ENCODE data around the gene TTC21A.

TTC21A gene

GRCh38 chr3:39099242-39099641 is 8.2 kb upstream of the TTC21A start:
- DNase-seq (ENCODE audit: low read depth in 2 of 3, low spot score in 2 of 3), result no peak

- DNase-seq (ENCODE audit: low read depth in 2 of 3, low spot score in 2 of 3), result no peak
These were observed 7.6 kb upstream of the TTC21A start for GRCh38 chr3:39099738-39100499.

DNA sequence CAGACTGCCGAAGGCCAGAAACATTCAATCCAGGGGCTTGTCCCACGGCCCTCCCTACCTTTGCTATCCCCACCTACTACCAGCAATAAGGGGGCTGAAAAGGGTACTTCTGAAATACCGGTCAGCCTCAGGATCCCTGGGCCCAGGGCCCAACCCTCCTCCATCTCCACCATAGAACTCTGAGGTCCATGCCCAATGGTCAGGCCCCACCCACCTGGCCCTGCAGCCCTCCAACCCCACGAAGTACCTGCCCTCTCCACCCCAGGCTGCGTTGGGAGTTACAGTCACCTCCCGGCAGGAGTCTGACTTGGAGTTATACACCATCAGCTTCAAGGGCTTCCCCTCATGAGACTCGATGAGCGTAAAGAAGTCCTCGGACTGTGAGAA is 7.0 kb upstream of the TTC21A start:
- no peak for DNase-seq (ENCODE audit: low read depth in 2 of 3, low spot score in 2 of 3)

DNA sequence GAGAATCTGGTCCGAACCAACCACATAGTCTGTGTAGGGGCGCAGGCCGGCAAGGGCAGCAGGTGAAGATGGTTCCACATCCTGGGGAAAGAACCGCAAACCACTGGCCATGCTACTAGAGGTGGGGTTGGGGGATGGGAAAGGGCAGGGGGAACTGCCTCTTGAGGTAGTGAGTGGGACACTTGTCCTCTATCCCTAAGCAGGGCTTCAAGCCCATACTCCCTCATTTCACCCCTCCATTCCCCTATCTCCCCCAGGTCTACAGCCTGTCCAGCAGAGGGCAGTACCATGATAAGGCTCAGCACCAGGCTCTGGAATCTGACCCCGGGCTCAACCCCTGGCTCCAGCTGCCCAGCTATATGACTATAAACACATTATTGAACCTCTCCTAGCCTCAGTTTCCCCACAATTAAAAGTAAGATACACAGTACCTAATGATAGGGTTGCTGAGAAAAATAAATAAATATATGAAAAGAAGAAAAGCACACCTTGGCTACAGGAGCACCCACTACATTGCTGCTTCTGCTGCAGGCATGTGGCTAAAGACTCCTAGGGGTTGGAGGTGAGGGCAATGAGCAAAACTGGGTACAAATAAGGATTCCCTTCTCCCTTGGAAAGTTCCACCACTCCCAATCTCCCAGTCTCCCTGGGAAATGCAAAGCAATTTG is 6.3 kb upstream of the TTC21A start:
- no peak for DNase-seq (ENCODE audit: low read depth in 2 of 3, low spot score in 2 of 3)

DNA sequence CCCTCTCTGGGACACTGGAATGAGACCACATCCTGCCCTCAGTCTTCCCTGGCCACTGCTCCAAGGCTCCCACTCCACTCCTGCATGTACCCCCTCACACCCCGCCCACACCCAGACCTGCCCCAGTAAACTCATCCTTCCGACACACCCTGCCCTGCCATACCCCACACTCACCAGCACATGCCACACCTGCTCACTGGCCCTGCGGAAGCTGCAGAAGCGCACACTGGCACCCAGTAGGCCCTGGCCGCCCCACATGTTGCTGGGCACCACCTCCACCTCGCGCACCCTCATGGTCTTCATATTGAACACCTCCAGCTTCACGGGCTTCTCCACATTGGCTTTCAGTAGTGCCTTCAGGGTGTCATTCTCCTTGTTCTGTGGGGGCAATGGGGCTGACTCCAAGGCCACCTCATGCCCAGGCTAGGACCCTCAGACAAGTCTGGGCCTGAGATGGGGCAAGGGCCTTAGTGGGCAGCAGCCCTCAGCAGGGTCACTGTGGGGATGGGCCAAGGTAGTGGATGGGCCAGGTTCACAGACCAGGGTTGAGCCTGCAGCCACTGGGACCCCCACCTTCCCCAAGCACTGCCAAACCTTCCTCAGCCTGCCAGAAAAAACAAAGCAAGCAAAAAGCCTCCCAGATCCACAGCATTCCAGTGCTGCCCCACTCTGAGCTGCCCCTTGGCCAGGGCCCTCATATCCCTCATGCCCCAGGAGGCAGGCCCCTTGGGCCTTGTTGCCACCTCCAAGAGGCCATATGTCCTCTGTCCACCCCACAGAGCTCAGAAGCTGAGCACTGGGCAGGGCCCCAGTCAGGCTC is 4.8 kb upstream of the TTC21A start:
- DNase-seq (ENCODE audit: low read depth in 2 of 3, low spot score in 2 of 3), result no peak

- DNase-seq (ENCODE audit: low read depth in 2 of 3, low spot score in 2 of 3), result no peak
These were observed 4.2 kb upstream of the TTC21A start for GRCh38 chr3:39103324-39103693.

DNA sequence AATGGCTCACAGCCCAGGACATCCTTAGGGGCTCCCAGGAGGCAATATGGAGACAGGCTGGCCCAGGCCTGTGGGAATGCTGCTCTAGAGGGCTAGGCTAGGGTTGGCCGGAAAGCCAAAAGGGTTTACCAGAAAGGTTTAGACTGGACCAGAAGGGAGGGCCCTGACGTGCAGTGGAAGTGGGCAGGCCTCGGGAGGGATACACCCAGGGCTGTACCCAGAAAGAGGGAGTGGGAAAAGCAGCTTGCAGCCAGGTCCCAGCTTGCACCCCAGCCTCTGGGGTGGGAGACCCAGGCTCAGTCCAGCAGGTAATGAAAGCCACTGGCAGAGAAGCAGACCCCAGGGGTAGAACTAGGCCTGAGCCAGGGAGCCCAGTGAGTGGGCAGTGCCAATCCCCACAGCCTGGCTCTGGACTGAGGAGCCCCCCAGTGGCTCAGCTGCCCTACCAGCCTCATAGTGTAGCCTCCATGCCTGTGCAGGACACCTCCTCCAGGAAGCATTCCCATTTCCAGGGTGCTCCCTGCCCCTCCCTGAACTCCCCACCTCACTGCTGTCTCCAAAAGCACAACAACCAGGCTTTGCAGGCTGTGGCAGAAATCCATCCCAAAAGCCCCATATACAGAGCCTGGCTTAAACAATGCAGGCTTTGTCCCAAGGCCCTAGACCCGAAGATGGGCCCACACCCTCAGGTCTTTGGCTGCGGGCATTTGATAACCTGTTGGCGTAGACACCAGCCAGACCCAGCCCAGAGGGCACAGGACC is 3.5 kb upstream of the TTC21A start:
- no peak for DNase-seq (ENCODE audit: low read depth in 2 of 3, low spot score in 2 of 3)

- no peak for DNase-seq (ENCODE audit: low read depth in 2 of 3, low spot score in 2 of 3)
These were observed 2.4 kb upstream of the TTC21A start for GRCh38 chr3:39104961-39105686.

- no peak for DNase-seq (ENCODE audit: low read depth in 2 of 3, low spot score in 2 of 3)
These were observed 1.8 kb upstream of the TTC21A start for GRCh38 chr3:39105687-39106063.

DNA sequence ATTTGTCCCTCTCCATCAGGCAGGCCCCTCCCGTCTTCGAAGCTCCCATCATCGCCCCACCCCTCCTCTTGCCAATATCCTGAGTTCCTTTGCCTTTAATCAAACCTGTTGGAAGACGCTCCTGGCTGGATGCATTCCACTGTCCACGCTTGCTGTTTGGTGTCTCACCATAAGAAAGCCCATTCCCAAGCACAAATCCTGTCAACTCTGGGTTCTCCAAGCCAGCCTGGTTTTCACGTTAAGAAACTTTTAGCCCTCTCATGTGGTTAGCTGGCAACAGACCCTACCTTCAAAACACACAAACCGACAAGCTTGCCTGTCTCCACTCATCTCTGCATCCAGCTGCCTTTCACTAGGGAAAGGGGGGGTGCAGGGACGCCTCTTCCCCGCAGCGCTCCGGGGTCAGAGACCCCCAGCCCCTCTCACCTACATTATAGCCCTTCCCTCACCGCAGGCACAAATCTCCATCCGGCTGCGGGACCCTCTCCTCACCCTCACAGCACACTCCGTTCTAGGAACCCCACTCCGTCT is 1.1 kb upstream of the TTC21A start:
- no peak for DNase-seq (ENCODE audit: low read depth in 2 of 3, low spot score in 2 of 3)

DNA sequence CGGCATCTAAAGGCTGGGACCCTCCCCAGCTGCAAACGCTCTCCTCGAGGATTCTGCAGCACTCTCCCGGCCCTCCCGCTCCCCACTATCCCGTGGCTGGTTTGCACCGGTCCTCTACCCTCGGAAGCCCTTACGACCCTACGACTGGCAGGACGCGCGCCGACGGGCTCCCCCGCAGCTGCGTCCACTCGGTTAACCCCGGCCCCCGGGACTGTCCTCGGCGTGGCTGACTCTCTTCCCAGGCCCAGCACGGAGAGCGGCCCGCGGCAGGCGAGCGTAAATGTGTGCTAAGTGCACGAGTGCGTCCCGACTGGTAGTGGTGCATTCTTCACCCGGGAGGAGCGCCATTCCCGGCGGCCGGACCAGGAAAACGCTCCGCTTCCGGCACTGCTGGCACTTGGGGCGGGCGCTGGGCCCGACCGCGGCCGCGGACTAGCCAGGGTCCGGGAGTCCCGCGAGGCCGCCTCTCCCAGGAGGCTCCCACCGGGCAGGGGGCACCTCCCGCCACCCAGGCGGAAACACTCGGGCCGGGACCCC is 561 bp upstream of the TTC21A start:
- no peak for DNase-seq (ENCODE audit: low read depth in 2 of 3, low spot score in 2 of 3)

- DNase-seq (ENCODE audit: low read depth in 2 of 3, low spot score in 2 of 3), result no peak
These were observed 775 bp downstream of the TTC21A start for GRCh38 chr3:39108200-39108710.

DNA sequence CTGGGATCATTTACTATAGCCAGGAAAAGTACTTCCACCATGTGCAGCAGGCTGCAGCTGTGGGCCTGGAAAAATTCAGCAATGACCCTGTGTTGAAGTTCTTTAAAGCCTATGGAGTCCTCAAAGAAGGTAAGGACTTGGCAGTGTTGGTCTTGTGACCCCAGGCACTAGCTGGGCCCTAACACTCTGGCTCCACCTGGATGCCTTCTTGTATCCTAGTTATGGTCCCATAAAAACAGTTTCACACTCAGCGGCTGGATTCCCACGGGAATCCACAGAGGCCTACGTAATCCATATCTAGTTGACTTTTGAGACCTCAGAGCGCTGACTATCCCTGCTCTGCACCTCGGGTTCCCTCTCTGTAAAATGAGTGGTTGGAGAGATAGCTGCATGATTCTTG is 1.6 kb downstream of the TTC21A start:
- no peak for DNase-seq (ENCODE audit: low read depth in 2 of 3, low spot score in 2 of 3)

DNA sequence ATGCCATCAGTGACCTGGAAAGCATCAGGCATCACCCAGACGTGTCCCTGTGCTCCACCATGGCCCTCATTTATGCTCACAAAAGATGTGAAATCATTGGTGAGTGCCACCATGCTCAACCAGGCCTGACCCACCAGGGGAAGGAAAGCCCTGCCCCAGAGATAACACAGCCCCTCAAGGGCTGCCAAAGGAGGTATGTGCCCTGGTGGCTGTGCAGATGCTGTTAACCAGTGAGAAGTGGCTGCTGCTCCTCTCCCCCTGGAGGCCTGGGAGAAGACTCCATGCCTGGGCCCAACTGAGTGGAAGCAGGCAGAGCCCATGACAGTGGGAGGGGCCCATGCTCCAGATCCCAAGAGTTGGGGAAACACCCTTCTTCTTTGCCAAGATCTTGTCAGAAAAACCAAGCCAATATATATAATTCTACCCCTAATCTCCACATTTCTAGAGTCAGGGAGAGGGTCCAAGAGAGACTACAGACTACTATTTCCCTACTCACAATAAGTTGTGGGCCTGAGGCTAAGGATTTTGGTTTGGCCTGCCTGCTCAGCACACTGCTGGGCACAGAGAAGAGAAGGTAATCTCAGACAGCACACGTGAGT is 2.7 kb downstream of the TTC21A start:
- no peak for DNase-seq (ENCODE audit: low read depth in 2 of 3, low spot score in 2 of 3)

- no peak for DNase-seq (ENCODE audit: low read depth in 2 of 3, low spot score in 2 of 3)
These were observed 4.6 kb downstream of the TTC21A start for GRCh38 chr3:39112113-39112512.

- DNase-seq (ENCODE audit: low read depth in 2 of 3, low spot score in 2 of 3), result no peak
These were observed 5.1 kb downstream of the TTC21A start for GRCh38 chr3:39112535-39112934.

- no peak for DNase-seq (ENCODE audit: low read depth in 2 of 3, low spot score in 2 of 3)
These were observed 5.8 kb downstream of the TTC21A start for GRCh38 chr3:39113291-39113690.

DNA sequence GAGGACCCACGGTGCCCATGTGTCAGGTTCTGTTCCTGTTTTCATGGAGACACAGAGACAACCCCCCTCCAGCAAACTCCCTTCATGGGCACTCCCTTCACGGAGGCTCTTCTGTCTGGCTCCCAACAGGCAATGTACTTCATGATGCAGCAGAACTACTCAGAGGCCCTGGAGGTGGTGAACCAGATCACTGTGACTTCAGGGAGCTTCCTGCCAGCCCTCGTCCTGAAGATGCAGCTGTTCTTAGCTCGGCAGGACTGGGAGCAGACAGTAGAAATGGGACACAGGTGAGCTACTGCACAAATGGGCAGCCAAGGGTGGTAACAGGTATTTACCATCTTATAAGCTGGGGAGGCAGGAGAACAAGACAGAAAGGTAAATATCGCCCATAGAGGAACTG is 7.0 kb downstream of the TTC21A start:
- no peak for DNase-seq (ENCODE audit: low read depth in 2 of 3, low spot score in 2 of 3)

DNA sequence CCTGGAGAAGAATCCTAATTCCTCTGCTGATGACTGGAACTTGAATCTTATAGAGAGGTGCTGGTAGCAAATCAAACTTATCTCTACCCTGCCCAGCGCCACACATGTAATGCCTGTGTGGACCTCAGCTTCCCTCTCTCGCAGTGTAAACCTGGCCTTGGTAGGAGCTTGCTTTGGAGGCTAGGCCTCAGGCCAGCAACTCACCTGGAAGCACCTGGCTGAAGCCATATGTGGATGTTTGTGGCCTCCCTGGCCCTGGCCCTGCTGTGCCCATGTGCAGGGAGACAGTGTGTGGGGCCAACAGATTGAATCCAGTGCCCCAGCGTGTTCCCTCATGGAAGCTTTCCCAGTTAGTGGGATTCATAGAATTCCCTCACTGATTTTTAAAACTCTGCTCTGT is 8.4 kb downstream of the TTC21A start:
- no peak for DNase-seq (ENCODE audit: low read depth in 2 of 3, low spot score in 2 of 3)

GRCh38 chr3:39118079-39118478 is 10.6 kb downstream of the TTC21A start:
- no peak for DNase-seq (ENCODE audit: low read depth in 2 of 3, low spot score in 2 of 3)
